HG03108 (cell line): Measurements from ENCODE around the gene MED4.

Experiments used
- ATAC-seq: cut with Tn5 transposase; IDR thresholded peaks from one replicate; pipeline ENCODE4 v1.9.1; 2021; ENCODE audit warnings: moderate library complexity; ENCODE audit not compliant: unreplicated experiment

The MED4 gene

GRCh38 chr13:48038761-48039160 lies 56.1 kb downstream of the MED4 start:
- no peak for ATAC-seq

DNA sequence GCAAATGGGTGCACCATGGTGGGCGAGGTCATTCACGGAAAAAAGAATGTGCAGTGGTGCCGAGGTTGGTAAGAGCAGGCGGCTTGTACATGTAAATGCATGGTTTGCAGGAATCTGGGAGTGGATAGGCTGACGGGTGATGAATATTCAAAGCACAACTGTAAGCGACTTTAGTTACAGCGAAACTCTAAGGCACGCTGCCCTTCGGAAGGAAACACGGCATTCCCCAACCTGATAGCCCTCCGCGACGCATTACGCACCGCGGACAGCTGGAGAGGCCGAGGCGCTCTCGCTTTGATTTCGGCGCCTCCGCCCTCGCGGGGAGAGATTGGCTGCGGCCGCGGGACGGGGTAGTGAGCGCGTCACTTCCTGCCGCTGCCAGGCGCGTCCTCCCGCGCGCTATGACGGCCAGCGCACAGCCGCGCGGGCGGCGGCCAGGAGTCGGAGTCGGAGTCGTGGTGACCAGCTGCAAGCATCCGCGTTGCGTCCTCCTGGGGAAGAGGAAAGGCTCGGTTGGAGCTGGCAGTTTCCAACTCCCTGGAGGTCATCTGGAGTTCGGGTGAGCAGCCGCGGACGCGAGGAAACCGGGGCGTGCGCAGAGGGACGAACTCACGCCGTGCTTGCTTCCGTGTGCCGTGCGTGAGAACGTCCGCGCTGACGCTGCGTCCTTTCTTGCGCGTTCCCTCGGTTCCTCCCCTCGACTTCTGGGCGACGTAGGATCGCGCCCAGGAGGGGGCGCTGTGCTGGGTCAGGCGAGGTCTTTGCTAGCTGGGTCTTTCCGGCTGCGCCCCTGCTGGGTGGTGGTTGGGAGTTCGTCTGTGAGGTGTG lies 57.3 kb downstream of the MED4 start, which contains the start of gene NUDT15:
Gene NUDT15 (plus strand): TSS at position 381 of the 828 bp plus-strand sequence. CDS start 21 bp downstream, at position 402.
- peak; percentile 92 for ATAC-seq

DNA sequence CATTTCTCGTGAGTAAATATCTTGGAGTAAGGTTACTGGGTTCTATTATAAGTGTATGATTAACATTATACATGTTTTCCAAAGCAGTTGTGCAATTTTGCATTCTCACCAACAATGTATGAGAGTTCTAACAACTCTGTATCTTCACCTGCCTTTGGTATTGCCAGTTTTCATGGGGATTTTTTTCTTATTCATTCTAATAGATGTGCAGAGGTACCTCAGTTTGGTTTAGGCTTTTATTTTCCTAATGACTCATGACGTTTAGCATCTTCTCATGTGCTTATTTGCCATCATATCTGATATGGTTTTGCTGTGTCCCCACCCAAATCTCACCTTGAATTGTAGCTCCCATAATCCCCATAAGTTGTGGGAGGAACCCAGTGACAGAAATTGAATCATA lies 65.0 kb downstream of the MED4 start:
- ATAC-seq, result no peak

- no peak for ATAC-seq
These were observed 66.8 kb downstream of the MED4 start for GRCh38 chr13:48028066-48028465.
